MCF 10A (cell line): ENCODE measurements around the gene AIG1. TPM values are rescaled to one million over a fixed set of nuclear protein-coding genes. Genes with fewer than 3 reads are reported as not detected.

Source experiments
- BruUV-seq: library from RNA; stranded (reverse); fragments of 400-500 nt; replicated peaks from 2 replicates; lab custom pipeline; 2021; lab: Mats Ljungman, UMichigan
- CTCF ChIA-PET: fragments of 300-600 bp; sonication (Branson Sonifier 250); formaldehyde crosslinking; extraction: SDS; loops from one replicate; lab custom pipeline; 2021; ENCODE audit warnings: antibody characterized with exemption, inconsistent platforms; lab: Yijun Ruan, JAX
- POLR2A ChIA-PET: fragments of 300-600, 350-650 bp; sonication (Branson Sonifier 250); formaldehyde crosslinking; extraction: SDS; loops from one replicate; lab custom pipeline; 2020; ENCODE audit warnings: antibody characterized with exemption, inconsistent platforms; lab: Yijun Ruan, JAX
- DNase-seq: peaks from one replicate; pipeline ENCODE4 v3.0.0-alpha.2; 2018; ENCODE audit not compliant: unreplicated experiment
- H3K27ac Mint-ChIP-seq: one replicate; pipeline ENCODE4 v1.8.0; 2022; ENCODE audit warnings: mild to moderate bottlenecking, low read depth, mixed read lengths; ENCODE audit not compliant: unreplicated experiment
- H3K27me3 Mint-ChIP-seq: one replicate; pipeline ENCODE4 v1.8.0; 2022; ENCODE audit warnings: mixed read lengths; ENCODE audit not compliant: insufficient read depth, unreplicated experiment
- H3K36me3 Mint-ChIP-seq: one replicate; pipeline ENCODE4 v1.8.0; 2022; ENCODE audit warnings: mild to moderate bottlenecking, moderate library complexity, mixed read lengths; ENCODE audit not compliant: insufficient read depth, unreplicated experiment
- H3K4me1 Mint-ChIP-seq: one replicate; pipeline ENCODE4 v1.8.0; 2022; ENCODE audit warnings: mixed read lengths; ENCODE audit not compliant: insufficient read depth, unreplicated experiment
- H3K4me3 Mint-ChIP-seq: one replicate; pipeline ENCODE4 v1.8.0; 2022; ENCODE audit warnings: mild to moderate bottlenecking, moderate library complexity, mixed read lengths; ENCODE audit not compliant: unreplicated experiment
- H3K9me3 Mint-ChIP-seq: one replicate; pipeline ENCODE4 v1.8.0; 2022; ENCODE audit warnings: mixed read lengths; ENCODE audit not compliant: unreplicated experiment
- intact Hi-C: fragments of 100-400 bp; cut with micrococcal nuclease; formaldehyde crosslinking; loops from 2 replicates; pipeline ENCODE4 v1.14.1; 2022
- total RNA-seq: library from RNA; stranded (reverse); gene quantifications from 2 replicates; pipeline ENCODE4 v1.2.3, GENCODE V29; 2022
- TF ChIP-seq, protein P1 (sequence below): fragments of 200-600 bp; IDR thresholded peaks from one replicate; pipeline ENCODE4 v1.8.0; 2022; ENCODE audit warnings: antibody characterized with exemption, mild to moderate bottlenecking; ENCODE audit not compliant: unreplicated experiment

AIG1 gene
- total RNA-seq, 1 experiment from 2014 or later = 106 TPM

DNA sequence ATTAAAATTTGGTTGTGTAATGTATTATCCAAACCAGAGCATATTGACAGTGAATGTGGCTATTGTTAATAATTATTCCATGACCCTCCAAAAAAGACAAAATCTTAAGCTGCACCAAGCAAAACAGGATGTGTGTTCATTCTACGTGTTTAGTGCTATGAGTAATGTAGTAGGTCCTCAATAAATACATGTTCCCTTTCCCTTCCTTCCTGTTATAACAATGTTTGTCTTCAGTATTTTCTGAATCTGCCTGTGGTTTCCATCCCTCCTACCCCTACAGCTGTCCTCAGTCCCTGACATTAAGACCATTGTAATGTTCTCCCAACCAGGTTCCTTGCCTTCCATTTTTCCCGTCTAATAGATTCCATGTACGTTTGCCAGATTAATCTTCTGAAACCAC, 163.8 kb downstream of the AIG1 start:
- Mint-ChIP-seq H3K9me3 (no peaks in the 10 kb centered on the region), H3K4me3 (no peak overlapping the region), H3K4me1 (peaks cover 17% of the 10 kb centered on the region), H3K36me3 (peaks cover 5% of the 10 kb centered on the region), H3K27ac (peak overlapping the region; percentile 84), H3K27me3 (no peaks in the 10 kb centered on the region)
- TF ChIP-seq, protein P1, sequence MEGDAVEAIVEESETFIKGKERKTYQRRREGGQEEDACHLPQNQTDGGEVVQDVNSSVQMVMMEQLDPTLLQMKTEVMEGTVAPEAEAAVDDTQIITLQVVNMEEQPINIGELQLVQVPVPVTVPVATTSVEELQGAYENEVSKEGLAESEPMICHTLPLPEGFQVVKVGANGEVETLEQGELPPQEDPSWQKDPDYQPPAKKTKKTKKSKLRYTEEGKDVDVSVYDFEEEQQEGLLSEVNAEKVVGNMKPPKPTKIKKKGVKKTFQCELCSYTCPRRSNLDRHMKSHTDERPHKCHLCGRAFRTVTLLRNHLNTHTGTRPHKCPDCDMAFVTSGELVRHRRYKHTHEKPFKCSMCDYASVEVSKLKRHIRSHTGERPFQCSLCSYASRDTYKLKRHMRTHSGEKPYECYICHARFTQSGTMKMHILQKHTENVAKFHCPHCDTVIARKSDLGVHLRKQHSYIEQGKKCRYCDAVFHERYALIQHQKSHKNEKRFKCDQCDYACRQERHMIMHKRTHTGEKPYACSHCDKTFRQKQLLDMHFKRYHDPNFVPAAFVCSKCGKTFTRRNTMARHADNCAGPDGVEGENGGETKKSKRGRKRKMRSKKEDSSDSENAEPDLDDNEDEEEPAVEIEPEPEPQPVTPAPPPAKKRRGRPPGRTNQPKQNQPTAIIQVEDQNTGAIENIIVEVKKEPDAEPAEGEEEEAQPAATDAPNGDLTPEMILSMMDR = no peak
- intact Hi-C loops = no loop called here
- DNase-seq = no peak
- ChIA-PET CTCF (interaction anchor here (0.6 to 1.5 kb wide), 6 partner anchors 102 to 531 kb away, joined by 3 to 5 read pairs (median 3); no protein-coding TSS in a partner anchor), POLR2A (interaction anchor here (0.8 to 1.8 kb wide), 8 partner anchors 41 to 446 kb away, joined by 3 to 10 read pairs (median 3); partner anchors contain the start of genes ADAT2, AIG1 and PEX3)
- no TSS peak for BruUV-seq

DNA sequence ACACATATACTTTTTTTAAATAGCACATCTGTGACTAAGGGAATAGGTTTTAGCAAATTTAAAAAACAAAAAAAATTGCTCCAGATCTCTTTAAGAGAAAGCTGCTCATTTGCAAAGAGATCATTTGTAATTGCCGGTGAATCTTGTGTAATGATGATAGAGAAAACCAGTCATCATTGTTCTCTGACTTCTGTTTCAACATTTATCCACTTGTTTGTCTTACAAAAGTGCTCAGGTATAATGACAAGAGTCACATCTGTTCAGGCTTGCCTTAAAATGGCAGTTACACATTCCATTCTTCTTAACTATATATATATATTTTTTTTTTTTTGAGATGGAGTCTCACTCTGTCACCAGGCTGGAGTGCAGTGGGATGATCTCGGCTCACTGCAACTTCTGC, 165.2 kb downstream of the AIG1 start:
- TF ChIP-seq, protein P1 = no peak
- Mint-ChIP-seq H3K36me3 (peaks cover 5% of the 10 kb centered on the region), H3K4me1 (peaks cover 17% of the 10 kb centered on the region), H3K9me3 (no peaks in the 10 kb centered on the region), H3K4me3 (no peak overlapping the region), H3K27me3 (no peaks in the 10 kb centered on the region), H3K27ac (peak overlapping the region; percentile 84)
- CTCF ChIA-PET = interaction anchor here (0.6 to 1.0 kb wide), 2 partner anchors 110 to 227 kb away, joined by 3 to 4 read pairs; no protein-coding TSS in a partner anchor
- POLR2A ChIA-PET = interaction anchor here (0.6 to 2.8 kb wide), 23 partner anchors 10 to 282 kb away, joined by 3 to 23 read pairs (median 4); partner anchors contain the start of genes AIG1 and HIVEP2
- no TSS peak for BruUV-seq
- peak; percentile 80 for DNase-seq
- intact Hi-C loops = no loop called here

DNA sequence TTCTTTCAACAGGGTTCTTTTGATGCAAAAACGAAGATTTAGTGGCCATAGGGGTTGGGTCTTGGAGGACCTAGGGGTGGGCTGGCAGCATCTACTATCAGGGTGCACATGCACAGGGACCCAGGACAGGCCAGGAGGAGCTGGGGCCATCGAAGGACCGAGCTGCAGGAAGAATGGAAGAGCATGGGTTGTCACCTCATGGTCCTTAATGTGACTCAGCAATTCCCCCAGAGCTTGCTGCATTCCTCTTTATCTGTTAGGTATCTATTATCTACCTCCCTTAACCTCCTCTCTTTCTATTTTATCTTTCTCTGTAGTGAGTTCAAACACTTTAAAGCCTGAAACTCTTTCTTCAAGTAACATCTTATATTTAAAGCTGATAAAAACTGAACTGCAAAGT, 167.0 kb downstream of the AIG1 start:
- Mint-ChIP-seq H3K4me3 (no peak overlapping the region), H3K27ac (no peak overlapping the region), H3K27me3 (no peaks in the 10 kb centered on the region), H3K36me3 (no peaks in the 10 kb centered on the region), H3K9me3 (no peaks in the 10 kb centered on the region), H3K4me1 (peaks cover 17% of the 10 kb centered on the region)
- ChIA-PET CTCF (interaction anchor here (0.6 to 1.9 kb wide), 5 partner anchors 44 to 174 kb away, joined by 3 to 6 read pairs (median 3); no protein-coding TSS in a partner anchor), POLR2A (interaction anchor here (0.6 to 2.8 kb wide), 5 partner anchors 101 to 171 kb away, joined by 3 to 12 read pairs (median 3); no protein-coding TSS in a partner anchor)
- DNase-seq = no peak
- BruUV-seq = no TSS peak
- intact Hi-C loops = no loop called here
- TF ChIP-seq, protein P1 = no peak

DNA sequence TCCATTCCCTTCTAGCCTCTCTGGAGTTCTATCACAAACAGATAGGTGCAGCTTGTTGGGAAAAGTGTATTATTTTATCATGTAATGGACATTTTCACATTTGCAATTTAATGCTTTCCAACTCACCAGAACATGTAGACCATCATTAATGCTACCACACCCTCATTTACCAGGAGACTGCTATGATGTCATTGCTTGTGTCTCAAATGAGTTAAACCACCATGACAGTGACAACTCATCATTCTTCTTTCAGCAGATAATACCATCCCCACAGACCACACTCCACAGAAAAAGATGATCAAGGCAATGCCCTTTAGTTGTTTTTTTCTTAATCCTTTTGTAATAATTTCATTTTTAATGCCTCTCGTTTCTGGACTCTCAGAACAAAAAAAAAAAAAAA, 168.7 kb downstream of the AIG1 start:
- Mint-ChIP-seq H3K9me3 (no peaks in the 10 kb centered on the region), H3K27ac (no peak overlapping the region), H3K4me1 (peaks cover 17% of the 10 kb centered on the region), H3K4me3 (no peak overlapping the region), H3K36me3 (no peaks in the 10 kb centered on the region), H3K27me3 (no peaks in the 10 kb centered on the region)
- POLR2A ChIA-PET = no interaction called here
- CTCF ChIA-PET = no interaction called here
- intact Hi-C loops = no loop called here
- no TSS peak for BruUV-seq
- DNase-seq = no peak
- TF ChIP-seq, protein P1 = no peak
